Stomach (tissue), 9 donors: ENCODE measurements around the gene CHCHD6. TPM values are rescaled to one million over a fixed set of nuclear protein-coding genes. Genes with fewer than 3 reads are reported as not detected.

Source experiments
- DNase-seq, 2 donors: peaks; one replicate each; pipeline versions ENCODE4 v3.0.0 to v3.0.0-alpha.2; 2013 to 2019
- H3K27ac ChIP-seq, 5 donors: fragments of 200-600 bp in 4 of 5; sonication (generic) in 4 of 5; one replicate each; pipeline ENCODE4 v1.5.1; 2013 to 2019; ENCODE audit warnings: mild to moderate bottlenecking in 1 of 5, moderate library complexity in 1 of 5
- H3K27me3 ChIP-seq, 3 donors: fragments of 200-600 bp; sonication (generic); one replicate each; pipeline ENCODE4 v1.5.1; 2017 to 2019; ENCODE audit warnings: mixed run types in 1 of 3
- H3K36me3 ChIP-seq, 4 donors: fragments of 200-600 bp; sonication (generic); 1 replicate in 3 of 4; 2 replicates in 1 of 4; pipeline ENCODE4 v1.5.1; 2016 to 2019
- H3K4me1 ChIP-seq, 4 donors: fragments of 200-600 bp; sonication (generic); one replicate each; pipeline ENCODE4 v1.5.1; 2016 to 2019
- H3K4me3 ChIP-seq, 4 donors: fragments of 200-600 bp; sonication (generic) in 3 of 4; one replicate each; pipeline ENCODE4 v1.5.1; 2016 to 2019; ENCODE audit warnings: mild to moderate bottlenecking in 1 of 4
- H3K9me3 ChIP-seq, 4 donors: fragments of 200-600 bp; sonication (generic); one replicate each; pipeline ENCODE4 v1.5.1; 2016 to 2019
- EP300 ChIP-seq: sonication (generic); formaldehyde crosslinking; IDR thresholded peaks from one replicate; pipeline ENCODE4 v1.6.1; 2017; ENCODE audit warnings: antibody characterized with exemption
- POLR2A ChIP-seq, 4 donors: fragments of 450-650 bp; IDR thresholded peaks; one replicate each; pipeline ENCODE4 v1.6.1; 2016; ENCODE audit warnings: antibody characterized with exemption in 4 of 4, control low read depth in 2 of 4, mild to moderate bottlenecking in 1 of 4, moderate library complexity in 1 of 4
- POLR2AphosphoS5 ChIP-seq, 3 donors: sonication (generic); formaldehyde crosslinking; IDR thresholded peaks; one replicate each; pipeline ENCODE4 v1.6.1; 2016; ENCODE audit warnings: antibody characterized with exemption in 3 of 3
- WGBS, 5 donors: extraction: QIAGEN DNeasy Blood & Tissue Kit in 3 of 5; methylation state at CpG; one replicate each; pipeline versions ENCODE4 v1.1.5 to v1.1.7; 2013 to 2018; 5-methylcytosine and 5-hydroxymethylcytosine counted together
- intact Hi-C: fragments of 100-400 bp; cut with DNase I; formaldehyde crosslinking; loops from one replicate; pipeline ENCODE4 v1.15.1; 2023; ENCODE audit warnings: low total_unique reads
- polyA plus RNA-seq, 3 donors: library from polyadenylated mRNA; stranded (reverse); fragments of 200-250 nt; gene quantifications; one replicate each; pipeline ENCODE4 v1.2.3, GENCODE V29; 2013
- total RNA-seq, 5 donors: library from RNA; depleted of rRNA; stranded (reverse); fragments of >200 nt; gene quantifications; one replicate each; pipeline versions ENCODE4 v1.1.0 to v1.2.3, GENCODE V29; 2014 to 2016
- TF ChIP-seq, protein P1 (sequence below), 7 experiments: fragments of 450-650 bp in 4 of 7; fragments of 200-600 bp in 3 of 7; sonication (generic) in 3 of 7; IDR thresholded peaks; one replicate each; pipeline ENCODE4 v1.5.1; 2016 to 2019; ENCODE audit warnings: antibody characterized with exemption in 7 of 7, control low read depth in 2 of 7, mild to moderate bottlenecking in 1 of 7
- donor health status: healthy with polysubstance abuse.
- donor health status: Bipolar disorder and iron deficiency.
- donor health status: healthy.

Gene CHCHD6
- total and polyA plus RNA-seq, 8 donors: 4.0 to 40.8 (median 11.9) TPM; not detected in 1

DNA sequence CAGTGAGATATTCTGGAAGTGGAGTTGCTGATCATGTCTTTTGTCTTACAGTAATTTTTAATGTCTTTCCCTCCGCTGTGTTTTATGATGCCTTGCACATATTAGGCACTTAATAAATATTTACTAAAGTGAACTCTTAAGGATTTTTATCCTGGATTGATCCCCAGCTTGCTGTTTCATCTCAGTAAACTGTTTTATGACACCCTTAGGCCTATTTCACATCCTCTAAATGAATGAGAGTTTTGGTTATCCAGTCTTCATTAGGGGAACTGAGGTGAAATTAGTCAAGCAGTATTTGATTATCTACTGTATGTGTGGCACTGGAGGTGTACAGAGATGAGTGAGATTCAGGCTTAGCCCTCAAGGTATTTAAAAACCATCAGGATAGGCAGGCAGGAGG, 19.8 kb downstream of the CHCHD6 start:
- Histone ChIP-seq H3K4me1 (no peaks in the 10 kb centered on the region), H3K27me3 (no peaks in the 10 kb centered on the region), H3K4me3 (no peak overlapping the region), H3K9me3 (no peaks in the 10 kb centered on the region), H3K36me3 (peaks cover 0 to 27% (median 18%) of the 10 kb centered on the region in 4 donors), H3K27ac (no peak overlapping the region)
- TF ChIP-seq POLR2AphosphoS5 (IDR thresholded peaks at IDR 0.05) (no peak), POLR2A (IDR thresholded peaks at IDR 0.05) (no peak), EP300 (no peak)
- TF ChIP-seq, protein P1, sequence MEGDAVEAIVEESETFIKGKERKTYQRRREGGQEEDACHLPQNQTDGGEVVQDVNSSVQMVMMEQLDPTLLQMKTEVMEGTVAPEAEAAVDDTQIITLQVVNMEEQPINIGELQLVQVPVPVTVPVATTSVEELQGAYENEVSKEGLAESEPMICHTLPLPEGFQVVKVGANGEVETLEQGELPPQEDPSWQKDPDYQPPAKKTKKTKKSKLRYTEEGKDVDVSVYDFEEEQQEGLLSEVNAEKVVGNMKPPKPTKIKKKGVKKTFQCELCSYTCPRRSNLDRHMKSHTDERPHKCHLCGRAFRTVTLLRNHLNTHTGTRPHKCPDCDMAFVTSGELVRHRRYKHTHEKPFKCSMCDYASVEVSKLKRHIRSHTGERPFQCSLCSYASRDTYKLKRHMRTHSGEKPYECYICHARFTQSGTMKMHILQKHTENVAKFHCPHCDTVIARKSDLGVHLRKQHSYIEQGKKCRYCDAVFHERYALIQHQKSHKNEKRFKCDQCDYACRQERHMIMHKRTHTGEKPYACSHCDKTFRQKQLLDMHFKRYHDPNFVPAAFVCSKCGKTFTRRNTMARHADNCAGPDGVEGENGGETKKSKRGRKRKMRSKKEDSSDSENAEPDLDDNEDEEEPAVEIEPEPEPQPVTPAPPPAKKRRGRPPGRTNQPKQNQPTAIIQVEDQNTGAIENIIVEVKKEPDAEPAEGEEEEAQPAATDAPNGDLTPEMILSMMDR (IDR thresholded peaks at IDR 0.05): no peak
- 85 to 98% (median 93%) methylated on average over 1 of the region's 1 CpG for WGBS, 5 donors
- DNase-seq: no peak
- intact Hi-C loops: no loop called here

DNA sequence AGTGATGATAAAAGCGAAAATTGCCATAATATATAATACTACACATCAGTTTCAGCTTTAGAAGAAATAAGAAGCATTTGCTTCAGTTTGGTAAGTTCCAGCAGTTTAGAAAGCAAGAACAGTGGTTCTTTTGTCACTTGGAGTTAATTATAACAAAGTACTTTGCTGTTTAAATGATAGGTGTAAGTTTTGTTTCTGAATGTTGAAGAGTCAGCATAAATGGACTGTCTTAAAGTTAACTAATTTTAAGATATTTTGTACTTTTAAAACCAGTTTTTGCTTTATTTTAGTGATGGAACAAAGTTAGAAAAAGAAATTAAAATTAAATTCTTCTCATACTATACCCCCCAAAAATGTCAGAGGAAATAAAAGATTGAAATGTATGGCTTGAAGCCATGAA, 24.6 kb downstream of the CHCHD6 start:
- Histone ChIP-seq H3K27me3 (no peaks in the 10 kb centered on the region), H3K36me3 (peaks cover 2 to 38% (median 32%) of the 10 kb centered on the region in 4 donors), H3K4me1 (no peaks in the 10 kb centered on the region), H3K27ac (no peak overlapping the region), H3K9me3 (no peaks in the 10 kb centered on the region), H3K4me3 (no peak overlapping the region)
- TF ChIP-seq, protein P1 (IDR thresholded peaks at IDR 0.05): no peak
- TF ChIP-seq POLR2AphosphoS5 (IDR thresholded peaks at IDR 0.05) (no peak), EP300 (no peak), POLR2A (IDR thresholded peaks at IDR 0.05) (no peak)
- WGBS, 5 donors: 95 to 100% (median 98%) methylated on average over 1 of the region's 1 CpG
- intact Hi-C loops: no loop called here
- DNase-seq: no peak

DNA sequence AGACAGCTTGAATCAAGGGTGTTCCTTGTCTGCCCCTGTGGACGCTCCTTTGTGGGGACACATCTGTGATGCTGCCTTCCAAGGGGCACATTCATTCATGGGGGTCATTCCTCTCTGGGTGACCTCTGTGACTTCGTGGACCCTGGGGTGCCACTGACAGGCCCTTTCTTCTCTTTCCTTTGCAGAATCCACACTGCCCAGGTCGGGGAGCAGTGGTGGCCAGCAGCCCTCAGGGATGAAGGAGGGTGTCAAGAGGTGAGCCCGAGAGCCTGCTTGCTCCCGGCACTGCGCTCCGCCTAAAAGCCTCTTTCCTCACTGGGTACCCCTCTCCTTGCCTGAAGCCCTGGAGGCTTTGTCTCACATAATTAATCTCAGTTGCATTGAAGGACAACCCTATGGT, 26.3 kb downstream of the CHCHD6 start:
- no peak for DNase-seq
- 94 to 97% (median 96%) methylated on average over 7 of the region's 7 CpGs for WGBS, 5 donors
- intact Hi-C loops: no loop called here
- no peak for TF ChIP-seq POLR2A (IDR thresholded peaks at IDR 0.05)
- TF ChIP-seq, protein P1 (IDR thresholded peaks at IDR 0.05): no peak
- TF ChIP-seq EP300: no peak
- no peak for TF ChIP-seq POLR2AphosphoS5 (IDR thresholded peaks at IDR 0.05)
- H3K9me3 ChIP-seq: no peaks in the 10 kb centered on the region
- H3K36me3 ChIP-seq: peaks cover 2 to 50% (median 46%) of the 10 kb centered on the region in 4 donors
- H3K27ac ChIP-seq: no peak overlapping the region
- no peak overlapping the region for H3K4me3 ChIP-seq
- H3K27me3 ChIP-seq: no peaks in the 10 kb centered on the region
- no peaks in the 10 kb centered on the region for H3K4me1 ChIP-seq

DNA sequence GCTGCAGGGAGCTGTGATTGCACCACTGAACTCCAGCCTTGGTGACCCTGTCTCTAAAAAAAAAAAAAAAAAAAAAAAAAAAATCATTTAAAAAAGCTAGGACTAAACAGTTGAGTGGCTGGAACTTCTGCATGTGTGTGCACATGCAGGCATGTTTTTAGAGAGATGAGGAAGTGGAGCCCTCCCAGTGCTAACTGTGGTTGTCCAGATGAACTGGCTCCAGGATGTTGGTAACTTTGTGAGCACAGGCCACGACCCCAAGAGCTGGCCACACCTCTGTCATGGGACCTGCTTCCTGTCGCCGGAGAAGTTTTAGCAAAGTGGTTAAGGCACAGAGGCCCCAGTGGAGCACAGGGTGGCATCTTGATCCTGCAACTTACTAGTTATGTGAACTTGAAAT, 27.0 kb downstream of the CHCHD6 start:
- Histone ChIP-seq H3K27ac (no peak overlapping the region), H3K9me3 (no peaks in the 10 kb centered on the region), H3K4me1 (no peaks in the 10 kb centered on the region), H3K4me3 (no peak overlapping the region), H3K27me3 (no peaks in the 10 kb centered on the region), H3K36me3 (peaks cover 2 to 52% (median 51%) of the 10 kb centered on the region in 4 donors)
- peak in 1 of 2 donors; percentile 29 for DNase-seq
- intact Hi-C loops: no loop called here
- TF ChIP-seq, protein P1 (IDR thresholded peaks at IDR 0.05): no peak
- TF ChIP-seq POLR2A (IDR thresholded peaks at IDR 0.05): no peak
- no peak for TF ChIP-seq POLR2AphosphoS5 (IDR thresholded peaks at IDR 0.05)
- TF ChIP-seq EP300: no peak
- WGBS, 5 donors: 68 to 83% (median 76%) methylated on average over 3 of the region's 3 CpGs
